ENCODE measurements around the gene DNAJC24. TPM values are rescaled to one million over a fixed set of nuclear protein-coding genes. Genes with fewer than 3 reads are reported as not detected.

The DNAJC24 gene
- total and polyA plus RNA-seq, 7 donors: 8.9 to 22.0 (median 14.9) TPM

DNA sequence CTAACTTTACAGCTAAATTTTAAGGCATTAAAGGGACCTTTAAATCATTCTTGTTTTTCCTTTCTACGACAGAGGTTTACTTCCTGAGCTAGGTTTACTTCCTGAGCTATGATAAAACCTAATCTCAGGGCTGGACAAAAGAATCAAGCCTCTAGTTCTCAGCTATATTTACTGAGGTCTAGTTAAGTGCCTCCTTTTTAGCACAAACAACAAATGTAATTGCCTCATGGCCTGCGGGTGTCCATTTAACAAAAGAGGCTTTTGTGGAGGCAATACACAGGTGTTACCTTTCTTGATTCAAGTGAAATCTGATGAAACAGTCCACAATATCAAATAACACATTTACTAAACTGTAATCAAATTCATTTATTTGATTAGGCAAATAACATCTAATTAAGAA lies 72.4 kb downstream of the DNAJC24 start:
- ATAC-seq (no peak), DNase-seq (no peak)
- Histone ChIP-seq H3K9me3 (no peaks in the 10 kb centered on the region), H3K27me3 (ENCODE audit: insufficient read depth in 3 of 3, low read length in 2 of 3) (no peaks in the 10 kb centered on the region), H3K27ac (no peak overlapping the region), H3K4me1 (no peaks in the 10 kb centered on the region), H3K36me3 (ENCODE audit: insufficient read depth in 1 of 2, low read depth in 1 of 2) (no peaks in the 10 kb centered on the region), H3K4me3 (no peak overlapping the region)
- 45 to 51% (median 46%) methylated on average over 2 of the region's 2 CpGs for WGBS, 3 donors
- intact Hi-C loops (cut with DNase I): no loop called here
- TF ChIP-seq, protein P1, sequence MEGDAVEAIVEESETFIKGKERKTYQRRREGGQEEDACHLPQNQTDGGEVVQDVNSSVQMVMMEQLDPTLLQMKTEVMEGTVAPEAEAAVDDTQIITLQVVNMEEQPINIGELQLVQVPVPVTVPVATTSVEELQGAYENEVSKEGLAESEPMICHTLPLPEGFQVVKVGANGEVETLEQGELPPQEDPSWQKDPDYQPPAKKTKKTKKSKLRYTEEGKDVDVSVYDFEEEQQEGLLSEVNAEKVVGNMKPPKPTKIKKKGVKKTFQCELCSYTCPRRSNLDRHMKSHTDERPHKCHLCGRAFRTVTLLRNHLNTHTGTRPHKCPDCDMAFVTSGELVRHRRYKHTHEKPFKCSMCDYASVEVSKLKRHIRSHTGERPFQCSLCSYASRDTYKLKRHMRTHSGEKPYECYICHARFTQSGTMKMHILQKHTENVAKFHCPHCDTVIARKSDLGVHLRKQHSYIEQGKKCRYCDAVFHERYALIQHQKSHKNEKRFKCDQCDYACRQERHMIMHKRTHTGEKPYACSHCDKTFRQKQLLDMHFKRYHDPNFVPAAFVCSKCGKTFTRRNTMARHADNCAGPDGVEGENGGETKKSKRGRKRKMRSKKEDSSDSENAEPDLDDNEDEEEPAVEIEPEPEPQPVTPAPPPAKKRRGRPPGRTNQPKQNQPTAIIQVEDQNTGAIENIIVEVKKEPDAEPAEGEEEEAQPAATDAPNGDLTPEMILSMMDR (IDR thresholded peaks at IDR 0.05): no peak

DNA sequence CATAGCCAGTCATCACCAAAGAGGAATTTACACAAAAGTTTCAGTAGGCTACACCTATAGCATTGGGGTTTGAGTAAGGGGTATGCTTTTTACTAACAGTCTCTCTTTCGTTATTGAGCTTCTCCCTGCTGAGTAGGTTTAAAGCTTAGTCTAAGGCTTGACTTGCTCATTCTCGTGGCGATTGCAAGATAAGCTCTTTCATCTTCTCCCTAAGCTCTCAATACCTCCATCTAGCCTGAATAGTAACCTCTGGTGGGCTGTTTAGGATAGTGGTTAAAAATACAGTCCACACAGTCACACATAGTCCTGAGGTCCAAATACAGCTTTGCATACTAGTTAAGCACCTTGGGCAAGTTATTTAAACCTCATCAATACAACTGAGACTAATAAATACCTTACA lies 74.1 kb downstream of the DNAJC24 start:
- ATAC-seq: no peak
- 82 to 90% (median 86%) methylated on average over 3 of the region's 3 CpGs for WGBS, 3 donors
- no peaks in the 10 kb centered on the region for H3K4me1 ChIP-seq
- intact Hi-C loops (cut with DNase I): no loop called here
- no peak overlapping the region for H3K27ac ChIP-seq
- no peak for DNase-seq
- no peak overlapping the region for H3K4me3 ChIP-seq
- no peaks in the 10 kb centered on the region for H3K9me3 ChIP-seq
- no peaks in the 10 kb centered on the region for H3K36me3 ChIP-seq (ENCODE audit: insufficient read depth in 1 of 2, low read depth in 1 of 2)
- TF ChIP-seq, protein P1 (IDR thresholded peaks at IDR 0.05): no peak
- H3K27me3 ChIP-seq (ENCODE audit: insufficient read depth in 3 of 3, low read length in 2 of 3): no peaks in the 10 kb centered on the region

DNA sequence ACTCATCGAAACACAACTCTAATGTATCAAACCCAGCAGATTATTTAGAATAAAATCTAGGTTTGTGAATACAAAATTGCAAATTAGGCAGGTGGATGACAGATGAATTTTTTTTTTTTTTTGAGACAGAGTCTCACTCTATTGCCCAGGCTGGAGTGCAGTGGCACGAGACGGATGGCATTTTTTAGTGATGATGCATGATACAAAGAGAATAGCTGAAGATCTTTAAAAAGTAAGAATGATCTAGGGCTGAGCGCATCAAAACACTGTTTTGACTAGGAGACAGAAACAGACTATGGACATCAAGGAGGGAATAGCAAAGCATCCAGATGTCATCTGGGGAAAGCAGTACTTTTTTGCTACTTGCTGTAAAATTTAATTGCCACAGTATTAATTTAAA lies 76.0 kb downstream of the DNAJC24 start:
- H3K36me3 ChIP-seq (ENCODE audit: insufficient read depth in 1 of 2, low read depth in 1 of 2): no peaks in the 10 kb centered on the region
- 98 to 99% (median 98%) methylated on average over 4 of the region's 4 CpGs for WGBS, 3 donors
- H3K9me3 ChIP-seq: no peaks in the 10 kb centered on the region
- H3K27ac ChIP-seq: no peak overlapping the region
- no peaks in the 10 kb centered on the region for H3K27me3 ChIP-seq (ENCODE audit: insufficient read depth in 3 of 3, low read length in 2 of 3)
- H3K4me3 ChIP-seq: no peak overlapping the region
- TF ChIP-seq, protein P1 (IDR thresholded peaks at IDR 0.05): no peak
- H3K4me1 ChIP-seq: no peaks in the 10 kb centered on the region
- ATAC-seq: no peak
- intact Hi-C loops (cut with DNase I): no loop called here
- no peak for DNase-seq

DNA sequence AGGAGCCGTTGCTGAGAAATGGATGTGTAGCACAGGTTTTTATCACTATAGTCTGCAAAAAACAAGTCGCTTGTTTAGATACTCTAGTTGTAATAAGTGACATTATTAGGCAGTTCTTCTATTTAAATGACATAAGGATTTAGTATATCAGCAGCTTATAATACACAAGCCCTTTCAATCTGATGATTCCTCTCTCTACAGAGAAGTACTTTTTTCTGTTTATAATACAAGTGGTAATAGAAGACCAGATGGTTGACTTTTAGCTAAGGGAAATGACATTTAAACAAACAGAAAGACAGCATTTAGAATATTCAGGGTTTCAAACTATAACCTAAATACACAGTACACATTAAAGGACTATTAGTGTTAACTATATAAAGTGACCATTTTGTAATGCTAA lies 79.4 kb downstream of the DNAJC24 start:
- Histone ChIP-seq H3K27ac (no peak overlapping the region), H3K4me3 (no peak overlapping the region), H3K27me3 (ENCODE audit: insufficient read depth in 3 of 3, low read length in 2 of 3) (no peaks in the 10 kb centered on the region), H3K36me3 (ENCODE audit: insufficient read depth in 1 of 2, low read depth in 1 of 2) (peaks cover 0 to 8% of the 10 kb centered on the region in 2 donors), H3K4me1 (no peaks in the 10 kb centered on the region), H3K9me3 (no peaks in the 10 kb centered on the region)
- TF ChIP-seq, protein P1 (IDR thresholded peaks at IDR 0.05): no peak
- WGBS, 3 donors: 94 to 98% (median 96%) methylated on average over 2 of the region's 2 CpGs
- intact Hi-C loops (cut with DNase I): no loop called here
- no peak for DNase-seq
- ATAC-seq: no peak

DNA sequence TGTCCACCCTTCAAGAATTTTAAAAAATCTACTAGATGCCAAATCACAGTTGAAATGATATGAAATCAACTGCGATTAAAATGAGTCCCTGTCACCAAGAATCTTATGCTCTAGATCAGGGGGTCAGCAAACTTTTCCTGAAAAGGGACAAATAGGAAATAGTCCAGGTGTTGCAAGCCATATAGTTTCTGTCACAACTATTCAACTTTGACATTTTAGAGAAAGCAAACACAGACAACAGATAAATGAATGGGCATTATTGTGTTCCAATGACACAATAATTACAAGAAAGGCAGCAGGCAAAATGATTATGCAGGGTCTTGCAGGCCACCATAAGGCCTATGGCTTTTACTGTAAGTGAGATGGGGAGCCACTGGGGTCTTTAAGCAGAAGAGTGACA lies 81.2 kb downstream of the DNAJC24 start:
- ATAC-seq (no peak), DNase-seq (no peak)
- no peaks in the 10 kb centered on the region for H3K27me3 ChIP-seq (ENCODE audit: insufficient read depth in 3 of 3, low read length in 2 of 3)
- WGBS, 3 donors: 92 to 96% (median 94%) methylated on average over 1 of the region's 1 CpG
- H3K36me3 ChIP-seq (ENCODE audit: insufficient read depth in 1 of 2, low read depth in 1 of 2): peaks cover 0 to 8% of the 10 kb centered on the region in 2 donors
- no peaks in the 10 kb centered on the region for H3K9me3 ChIP-seq
- H3K4me3 ChIP-seq: no peak overlapping the region
- H3K27ac ChIP-seq: no peak overlapping the region
- no peaks in the 10 kb centered on the region for H3K4me1 ChIP-seq
- TF ChIP-seq, protein P1 (IDR thresholded peaks at IDR 0.05): no peak
- intact Hi-C loops (cut with DNase I): no loop called here

All from psoas muscle (tissue), 8 donors.